ENCODE data around the gene BAIAP3. TPM values are rescaled to one million over a fixed set of nuclear protein-coding genes. Genes with fewer than 3 reads are reported as not detected.

BAIAP3 gene
- polyA plus RNA-seq, 6 donors from 2014 or later: 0.20 to 1.3 (median 0.67) TPM; not detected in 1

DNA sequence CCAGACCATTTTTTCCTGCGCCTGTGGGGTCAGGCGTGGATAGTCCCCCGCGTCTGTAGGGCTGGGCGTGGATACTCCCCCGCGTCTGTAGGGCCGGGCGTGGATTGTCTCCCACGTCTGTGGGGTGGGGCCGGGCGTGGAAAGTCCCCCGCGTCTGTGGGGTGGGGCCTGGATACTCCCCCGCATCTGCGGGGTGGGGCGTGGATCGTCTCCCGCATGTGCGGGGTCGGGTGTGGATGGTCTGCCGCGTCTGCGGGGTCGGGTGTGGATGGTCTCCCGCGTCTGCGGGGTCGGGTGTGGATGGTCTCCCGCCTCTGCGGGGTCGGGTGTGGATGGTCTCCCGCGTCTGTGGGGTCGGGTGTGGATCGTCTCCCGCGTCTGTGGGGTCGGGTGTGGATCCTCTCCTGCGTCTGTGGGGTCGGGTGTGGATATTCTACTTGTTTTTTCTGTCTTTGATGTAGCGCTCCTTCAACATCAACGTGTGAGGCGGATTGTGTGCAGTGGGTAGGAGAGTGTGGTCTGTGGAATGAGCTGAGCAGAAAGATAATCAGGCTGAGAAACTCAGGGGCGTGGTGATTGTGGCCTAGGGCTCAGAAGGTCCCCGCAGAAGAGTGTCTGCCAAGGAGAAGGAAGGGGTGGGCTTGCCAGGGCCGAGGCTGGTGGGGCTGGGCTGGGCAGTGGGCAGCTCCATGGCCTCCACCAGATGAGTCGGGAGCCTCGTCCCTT, 21.5 kb downstream of the BAIAP3 start:
- Mint-ChIP-seq H3K27ac (peak overlapping the region in 1 of 6 donors; percentile 59), H3K36me3 (no peaks in the 10 kb centered on the region), H3K9me3 (no peaks in the 10 kb centered on the region), H3K4me3 (peak overlapping the region in 4 of 8 donors; percentile 37 to 72 (median 53)), H3K4me1 (peaks cover 31 to 43% (median 34%) of the 10 kb centered on the region in 3 donors), H3K27me3 (no peaks in the 10 kb centered on the region)
- no peak for ATAC-seq (ENCODE audit: low read depth in 2 of 2)
- no peak for DNase-seq

DNA sequence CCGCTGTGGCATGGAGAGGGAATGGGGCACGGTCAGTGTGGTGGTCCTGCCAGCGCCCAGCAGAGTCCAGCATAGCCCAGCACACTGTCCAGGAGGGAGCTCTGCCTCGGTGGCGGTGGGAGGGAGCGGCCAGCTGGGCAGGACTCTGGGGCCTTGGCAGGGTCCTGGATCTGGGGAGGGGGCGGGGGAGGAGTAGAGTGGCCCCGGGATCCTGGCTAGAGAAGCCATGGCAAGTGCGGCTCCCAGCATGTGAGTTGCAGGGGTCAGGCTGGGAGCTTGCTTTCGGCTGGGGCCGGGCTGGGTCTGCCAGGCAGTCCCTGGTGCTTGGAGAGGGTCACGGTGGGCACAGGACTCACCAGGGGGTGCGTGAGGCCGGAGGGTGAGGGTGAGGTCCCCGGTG, 22.1 kb downstream of the BAIAP3 start:
- Mint-ChIP-seq H3K27me3 (no peaks in the 10 kb centered on the region), H3K9me3 (no peaks in the 10 kb centered on the region), H3K4me3 (peak overlapping the region in 2 of 8 donors; percentile 47 to 71), H3K4me1 (peaks cover 28 to 37% (median 31%) of the 10 kb centered on the region in 3 donors), H3K36me3 (no peaks in the 10 kb centered on the region), H3K27ac (peak overlapping the region in 1 of 6 donors; percentile 59)
- DNase-seq: no peak
- no peak for ATAC-seq (ENCODE audit: low read depth in 2 of 2)

DNA sequence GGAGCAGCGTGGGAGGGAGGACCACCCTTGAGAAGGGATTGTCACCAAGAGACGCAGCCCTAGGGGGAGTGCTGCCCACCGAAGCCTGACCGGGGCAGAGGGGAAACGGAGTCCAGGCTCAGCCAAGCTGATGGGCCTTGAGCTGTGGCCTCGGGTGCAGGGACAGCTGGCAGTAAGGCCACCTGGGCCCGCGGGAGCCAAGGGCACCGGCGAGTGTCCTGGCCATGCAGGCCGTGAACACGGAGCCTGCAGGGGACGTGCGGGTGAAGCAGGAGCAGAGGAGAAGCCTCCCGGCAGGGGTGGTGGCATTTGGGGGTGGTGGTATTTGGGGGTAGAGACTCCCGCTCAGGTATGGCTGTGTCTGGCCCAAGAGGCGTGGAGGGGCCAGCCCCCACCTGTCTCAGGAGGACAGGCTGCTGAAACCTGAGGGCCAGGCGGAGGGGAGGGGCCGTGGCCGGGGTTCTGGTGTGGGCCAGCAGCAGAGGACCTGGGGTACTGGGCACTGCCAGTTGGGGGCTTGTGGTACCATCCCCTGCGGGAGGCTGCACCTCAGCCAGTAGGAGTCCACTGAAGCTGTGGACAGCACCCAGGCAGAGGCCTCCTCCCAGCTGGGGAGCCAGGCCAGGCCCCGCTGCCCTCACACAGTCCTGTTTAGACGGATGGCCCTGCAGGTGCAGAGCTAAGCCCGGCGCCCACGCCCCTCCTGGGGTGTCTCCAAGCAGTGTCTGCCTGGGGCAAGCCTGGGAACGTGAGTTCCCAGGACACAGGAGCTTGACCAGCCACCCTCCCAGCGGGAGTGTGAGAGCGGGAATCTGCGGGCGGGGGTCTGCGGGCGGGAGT, 22.8 kb downstream of the BAIAP3 start:
- H3K27ac Mint-ChIP-seq: peak overlapping the region in 2 of 6 donors; percentile 56 to 59
- no peaks in the 10 kb centered on the region for H3K36me3 Mint-ChIP-seq

DNA sequence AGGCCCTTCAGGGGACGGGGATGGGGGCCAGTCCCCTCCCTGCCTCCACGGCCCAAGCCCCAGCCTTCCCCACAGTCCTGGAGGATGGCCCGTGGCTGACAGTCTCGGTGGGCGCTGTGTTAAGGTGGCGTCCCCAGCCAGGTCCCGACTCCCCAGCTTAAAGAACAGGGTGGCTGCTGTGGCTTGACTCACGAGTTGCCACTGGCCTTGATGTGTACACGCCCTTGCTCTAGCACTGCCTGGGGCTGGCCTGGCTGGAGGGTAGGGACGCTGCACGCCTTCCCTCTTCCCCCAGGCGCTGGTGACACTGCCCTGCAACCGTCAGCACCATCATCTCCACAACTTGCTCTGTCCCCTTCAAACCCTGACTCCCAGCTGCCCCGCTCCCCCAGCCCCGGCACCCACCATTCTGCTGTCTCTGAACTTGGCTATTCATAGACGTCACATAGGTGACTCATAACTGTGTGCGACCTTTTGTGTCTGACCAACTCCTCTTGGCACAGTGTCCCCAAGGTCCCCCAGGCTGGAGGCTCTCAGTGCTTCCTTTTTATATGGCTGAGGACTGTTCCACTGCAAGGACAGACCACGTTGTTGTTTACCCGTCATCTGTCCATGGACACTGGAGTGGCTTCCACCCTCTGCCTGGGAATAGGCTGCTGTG, 24.6 kb downstream of the BAIAP3 start:
- no peak for ATAC-seq (ENCODE audit: low read depth in 2 of 2)
- peak overlapping the region in 3 of 6 donors; percentile 6 to 84 (median 54) for H3K27ac Mint-ChIP-seq
- no peaks in the 10 kb centered on the region for H3K27me3 Mint-ChIP-seq
- H3K4me1 Mint-ChIP-seq: peaks cover 20 to 25% (median 21%) of the 10 kb centered on the region in 3 donors
- no peaks in the 10 kb centered on the region for H3K9me3 Mint-ChIP-seq
- no peak for DNase-seq
- no peaks in the 10 kb centered on the region for H3K36me3 Mint-ChIP-seq
- H3K4me3 Mint-ChIP-seq: peak overlapping the region in 3 of 8 donors; percentile 11 to 74 (median 16)

More for the DNA sequence above, 22.8 kb downstream of the BAIAP3 start:
- DNase-seq (no peak), ATAC-seq (ENCODE audit: low read depth in 2 of 2) (no peak)
- Mint-ChIP-seq H3K9me3 (no peaks in the 10 kb centered on the region), H3K4me1 (peaks cover 24 to 32% (median 31%) of the 10 kb centered on the region in 3 donors), H3K4me3 (peak overlapping the region in 2 of 8 donors; percentile 62 to 71), H3K27me3 (no peaks in the 10 kb centered on the region)

DNA sequence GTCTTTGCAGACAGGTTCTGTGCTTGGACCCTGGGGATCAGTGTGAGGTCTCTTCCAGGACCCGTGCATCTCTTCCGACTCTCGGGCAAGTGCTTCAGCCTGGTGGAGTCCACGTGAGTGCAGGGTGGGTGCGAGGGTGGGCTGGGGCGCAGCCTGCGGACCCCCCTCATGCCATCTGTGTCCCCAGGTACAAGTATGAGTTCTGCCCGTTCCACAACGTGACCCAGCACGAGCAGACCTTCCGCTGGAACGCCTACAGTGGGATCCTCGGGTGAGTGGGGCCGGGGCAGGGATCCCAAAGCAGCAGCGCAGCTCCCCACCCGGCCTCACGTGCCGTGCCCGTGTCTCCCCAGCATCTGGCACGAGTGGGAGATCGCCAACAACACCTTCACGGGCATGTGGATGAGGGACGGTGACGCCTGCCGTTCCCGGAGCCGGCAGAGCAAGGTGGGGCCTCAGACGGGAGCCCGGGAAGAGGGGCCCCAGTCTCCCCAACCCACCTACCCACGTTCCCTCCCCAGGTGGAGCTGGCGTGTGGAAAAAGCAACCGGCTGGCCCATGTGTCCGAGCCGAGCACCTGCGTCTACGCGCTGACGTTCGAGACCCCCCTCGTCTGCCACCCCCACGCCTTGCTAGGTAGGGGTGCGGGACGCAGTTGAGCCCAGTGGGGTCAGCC, 28.4 kb downstream of the BAIAP3 start:
- no peak overlapping the region for H3K4me3 Mint-ChIP-seq
- H3K9me3 Mint-ChIP-seq: no peaks in the 10 kb centered on the region
- ATAC-seq (ENCODE audit: low read depth in 2 of 2): no peak
- H3K36me3 Mint-ChIP-seq: no peaks in the 10 kb centered on the region
- no peak for DNase-seq
- H3K27ac Mint-ChIP-seq: peak overlapping the region in 1 of 6 donors; percentile 39
- peaks cover 3 to 4% (median 4%) of the 10 kb centered on the region in 3 donors for H3K4me1 Mint-ChIP-seq
- no peaks in the 10 kb centered on the region for H3K27me3 Mint-ChIP-seq

DNA sequence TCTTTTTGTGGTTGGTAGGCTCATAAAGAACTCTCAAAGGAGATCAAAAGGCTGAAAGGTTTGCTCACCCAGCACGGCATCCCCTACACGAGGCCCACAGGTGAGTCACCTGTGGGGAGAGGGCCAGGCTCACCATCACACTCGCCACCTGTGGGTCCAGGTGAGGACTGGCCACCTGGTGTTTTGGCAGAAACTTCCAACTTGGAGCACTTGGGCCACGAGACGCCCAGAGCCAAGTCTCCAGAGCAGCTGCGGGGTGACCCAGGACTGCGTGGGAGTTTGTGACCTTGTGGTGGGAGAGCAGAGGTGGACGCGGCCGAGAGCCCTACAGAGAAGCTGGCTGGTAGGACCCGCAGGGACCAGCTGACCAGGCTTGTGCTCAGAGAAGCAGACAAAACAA, 29.4 kb downstream of the BAIAP3 start:
- H3K36me3 Mint-ChIP-seq: no peaks in the 10 kb centered on the region
- peak overlapping the region in 2 of 6 donors; percentile 29 to 61 for H3K27ac Mint-ChIP-seq
- no peak for ATAC-seq (ENCODE audit: low read depth in 2 of 2)
- no peaks in the 10 kb centered on the region for H3K9me3 Mint-ChIP-seq
- no peaks in the 10 kb centered on the region for H3K27me3 Mint-ChIP-seq
- H3K4me3 Mint-ChIP-seq: peak overlapping the region in 1 of 8 donors; percentile 23
- H3K4me1 Mint-ChIP-seq: peaks cover 3 to 4% (median 4%) of the 10 kb centered on the region in 3 donors
- no peak for DNase-seq

DNA sequence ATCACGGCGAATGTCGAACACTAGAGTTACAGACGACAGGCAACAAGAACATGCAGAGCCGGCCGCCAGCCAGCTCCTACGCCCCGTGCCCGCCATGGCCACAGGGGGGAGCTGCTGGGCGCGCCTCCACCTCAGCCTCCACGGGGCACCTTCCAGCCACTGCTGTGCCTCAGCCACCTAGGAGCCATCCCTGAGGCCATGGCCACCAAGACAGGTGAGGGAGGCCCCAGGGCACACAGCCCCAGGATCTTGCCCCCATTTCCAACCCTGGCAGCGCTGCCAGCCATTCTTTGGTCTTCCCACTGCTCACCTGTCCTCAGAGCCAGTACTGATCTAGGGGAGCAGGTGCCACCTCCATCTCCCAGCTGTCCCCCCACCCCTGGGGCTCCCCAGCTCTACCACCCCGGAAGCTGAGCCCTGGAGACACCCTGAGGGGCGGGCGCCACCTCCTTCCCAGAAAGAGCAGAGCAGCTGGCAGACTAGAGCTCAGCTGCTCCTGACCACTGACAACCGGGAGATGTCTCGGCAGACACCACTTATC, 30.1 kb downstream of the BAIAP3 start:
- Mint-ChIP-seq H3K27ac (peak overlapping the region in 3 of 6 donors; percentile 42 to 69 (median 60)), H3K36me3 (no peaks in the 10 kb centered on the region), H3K27me3 (no peaks in the 10 kb centered on the region), H3K4me1 (peaks cover 0 to 4% (median 0%) of the 10 kb centered on the region in 3 donors), H3K4me3 (no peak overlapping the region), H3K9me3 (no peaks in the 10 kb centered on the region)
- ATAC-seq (ENCODE audit: low read depth in 2 of 2) (peak; percentile 94 to 97), DNase-seq (peak; percentile 62)

DNA sequence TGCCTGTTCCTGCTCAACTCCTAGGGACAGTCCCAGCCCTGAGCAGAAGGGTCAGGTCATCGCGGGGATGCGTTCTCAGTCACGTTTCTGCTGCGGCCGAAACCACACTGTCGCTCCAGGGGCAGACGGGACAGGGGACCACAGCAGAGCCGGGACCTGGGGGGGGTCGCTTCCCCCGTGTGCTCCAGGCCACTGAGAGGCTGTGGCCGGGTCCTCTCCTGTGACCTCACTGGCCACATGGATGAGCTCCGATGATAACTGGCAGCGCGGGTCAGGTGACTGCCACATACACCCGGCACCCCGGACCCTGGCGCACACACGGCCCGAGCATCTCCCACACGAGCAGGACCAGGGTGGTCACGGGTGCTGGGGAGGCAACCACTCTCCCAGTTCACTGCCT, 31.1 kb downstream of the BAIAP3 start:
- Mint-ChIP-seq H3K27ac (no peak overlapping the region), H3K9me3 (no peaks in the 10 kb centered on the region), H3K27me3 (no peaks in the 10 kb centered on the region), H3K4me3 (no peak overlapping the region), H3K36me3 (no peaks in the 10 kb centered on the region), H3K4me1 (peaks cover 0 to 4% (median 0%) of the 10 kb centered on the region in 3 donors)
- ATAC-seq (ENCODE audit: low read depth in 2 of 2) (no peak), DNase-seq (no peak)

DNA sequence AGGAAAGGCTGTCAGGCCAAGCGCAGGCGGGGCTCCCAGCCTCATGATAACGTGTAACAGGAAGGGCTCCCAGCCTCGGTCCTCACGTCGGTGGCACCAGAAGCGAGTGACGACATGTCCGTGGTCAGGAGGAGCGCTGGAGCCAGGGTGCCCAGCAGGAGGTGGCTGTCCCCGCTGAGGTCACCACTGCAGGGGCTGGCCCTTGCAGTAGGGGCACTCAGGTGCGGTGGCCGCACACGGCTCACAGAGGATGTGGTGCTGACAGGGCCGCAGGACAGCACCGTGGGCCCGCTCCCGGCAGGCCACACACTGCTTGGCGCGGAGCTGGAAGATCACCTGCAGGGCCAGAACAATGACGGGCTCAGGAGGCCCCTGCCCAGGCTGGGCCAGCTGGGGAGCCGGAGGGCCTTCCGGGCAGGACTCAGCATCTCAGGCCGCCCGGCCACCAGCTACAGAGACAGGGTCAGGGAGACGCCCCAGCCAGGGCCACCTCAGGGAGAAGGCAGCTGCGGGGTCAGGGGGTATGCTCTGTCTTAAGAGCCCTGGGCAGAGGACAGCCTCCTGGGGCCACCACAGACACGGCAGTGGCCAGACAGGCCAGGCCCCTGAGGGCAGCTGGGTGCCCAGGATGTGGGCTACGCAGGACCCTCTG, 32.7 kb downstream of the BAIAP3 start:
- H3K4me1 Mint-ChIP-seq: peaks cover 0 to 4% (median 0%) of the 10 kb centered on the region in 3 donors
- H3K4me3 Mint-ChIP-seq: peak overlapping the region in 3 of 8 donors; percentile 42 to 70 (median 61)
- ATAC-seq (ENCODE audit: low read depth in 2 of 2): no peak
- DNase-seq: no peak
- no peaks in the 10 kb centered on the region for H3K36me3 Mint-ChIP-seq
- peak overlapping the region in 2 of 6 donors; percentile 25 to 91 for H3K27ac Mint-ChIP-seq
- no peaks in the 10 kb centered on the region for H3K27me3 Mint-ChIP-seq
- H3K9me3 Mint-ChIP-seq: no peaks in the 10 kb centered on the region

DNA sequence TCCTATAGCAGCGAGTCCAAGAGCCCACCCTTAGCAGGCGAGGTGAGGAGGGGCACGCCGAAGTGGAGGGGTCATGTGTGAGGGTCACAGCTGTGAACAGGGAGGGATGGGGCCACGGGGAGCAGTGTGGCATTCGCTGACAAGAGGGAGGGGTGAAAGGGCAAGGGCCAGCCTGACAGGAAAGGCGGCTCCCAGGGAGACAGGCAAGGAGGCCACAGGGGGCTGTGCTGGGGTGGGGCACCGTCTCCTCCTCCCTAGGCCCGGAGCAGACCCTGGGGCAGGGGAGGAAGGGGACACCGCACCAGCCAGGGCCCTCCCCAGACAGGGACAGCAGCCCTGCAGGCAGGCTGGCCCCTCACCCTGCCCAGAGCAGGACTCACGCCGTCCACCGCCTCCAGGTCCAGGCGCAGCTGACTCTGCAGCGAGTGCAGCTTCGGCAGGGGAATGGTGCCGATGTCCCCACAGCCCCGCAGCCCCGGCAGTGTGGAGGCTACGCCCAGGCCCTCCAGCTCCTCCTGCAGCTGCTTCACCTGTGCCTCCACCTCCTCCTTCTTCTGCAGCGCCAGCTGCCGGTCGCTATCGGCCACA, 33.4 kb downstream of the BAIAP3 start:
- no peak for ATAC-seq (ENCODE audit: low read depth in 2 of 2)

DNA sequence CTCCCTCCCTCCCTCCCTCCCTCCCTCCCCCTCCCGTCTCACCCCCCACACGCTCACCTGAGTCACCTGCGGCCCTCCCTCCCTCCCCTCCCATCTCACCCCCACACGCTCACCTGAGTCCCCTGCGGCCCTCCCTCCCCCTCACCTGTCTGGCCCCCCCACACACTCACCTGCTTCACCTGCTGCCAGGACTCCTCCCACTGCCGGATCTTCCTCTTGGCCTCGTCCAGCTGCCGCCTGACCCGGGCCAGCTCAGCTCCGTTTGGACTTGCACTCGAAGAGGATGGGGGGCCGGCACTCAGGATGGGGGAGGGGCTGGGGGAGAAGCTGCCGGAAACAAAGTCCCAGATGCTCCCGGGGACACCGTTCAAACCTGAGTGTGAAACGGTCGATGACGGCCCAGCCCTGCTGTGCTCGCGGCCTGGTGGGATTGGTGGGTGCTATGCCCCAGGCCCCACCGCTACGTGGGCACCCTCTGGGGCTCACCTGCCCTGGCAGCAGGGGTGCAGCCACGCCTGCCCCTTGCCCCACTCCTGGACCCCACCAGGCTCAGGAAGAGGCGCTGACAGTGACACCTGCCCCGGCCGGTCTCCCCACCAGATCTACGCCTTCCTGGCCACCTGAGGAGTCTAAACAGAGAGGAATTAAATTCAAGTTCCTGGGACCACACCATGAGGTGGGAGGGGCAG, 34.2 kb downstream of the BAIAP3 start:
- Mint-ChIP-seq H3K36me3 (no peaks in the 10 kb centered on the region), H3K27me3 (no peaks in the 10 kb centered on the region), H3K4me3 (no peak overlapping the region), H3K27ac (no peak overlapping the region), H3K4me1 (peaks cover 0 to 4% (median 0%) of the 10 kb centered on the region in 3 donors), H3K9me3 (no peaks in the 10 kb centered on the region)
- DNase-seq: no peak
- no peak for ATAC-seq (ENCODE audit: low read depth in 2 of 2)

More for the DNA sequence above, 33.4 kb downstream of the BAIAP3 start:
- peaks cover 0 to 4% (median 0%) of the 10 kb centered on the region in 3 donors for H3K4me1 Mint-ChIP-seq
- H3K36me3 Mint-ChIP-seq: no peaks in the 10 kb centered on the region
- H3K9me3 Mint-ChIP-seq: no peaks in the 10 kb centered on the region
- H3K27ac Mint-ChIP-seq: peak overlapping the region in 1 of 6 donors; percentile 91
- no peaks in the 10 kb centered on the region for H3K27me3 Mint-ChIP-seq
- DNase-seq: no peak
- H3K4me3 Mint-ChIP-seq: peak overlapping the region in 1 of 8 donors; percentile 42

Data from naive B cell (primary cell).